Ovary (tissue), 3 donors: ENCODE data around the gene AP3M1.

ENCODE experiments used
- POLR2A ChIP-seq: fragments of 450-650 bp; IDR thresholded peaks from one replicate; pipeline ENCODE4 v1.6.1; 2017; ENCODE audit warnings: antibody characterized with exemption, mild to moderate bottlenecking, moderate library complexity
- TF ChIP-seq, protein P1 (sequence below), 3 donors: fragments of 450-650 bp in 2 of 3; fragments of 200-600 bp in 1 of 3; IDR thresholded peaks; one replicate each; pipeline versions ENCODE4 v1.5.1 to v1.8.0; 2016 to 2022; ENCODE audit warnings: antibody characterized with exemption in 3 of 3, mild to moderate bottlenecking in 1 of 3
- donor health status: DM: no; HTN: no; CAD: no.

DNA sequence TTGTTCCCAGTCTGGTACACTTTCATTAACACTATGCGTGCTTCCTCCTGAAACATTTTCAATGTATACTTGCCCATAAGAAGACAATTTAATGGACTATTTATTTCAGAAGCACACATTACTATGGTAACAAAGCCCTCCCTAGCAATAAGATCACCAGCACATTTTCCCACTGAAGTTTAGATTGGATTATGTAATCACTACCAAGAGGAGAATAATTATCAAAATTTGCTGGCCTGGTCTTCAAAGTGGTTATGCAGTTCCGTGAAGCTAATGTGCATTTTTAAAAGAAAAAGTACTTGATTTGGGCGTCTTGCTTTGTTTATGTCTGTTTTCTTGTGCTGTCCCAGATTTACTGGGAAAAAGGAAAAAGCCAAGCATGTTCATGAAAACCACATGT is 61.9 kb downstream of the AP3M1 start:
- no peak for TF ChIP-seq POLR2A
- TF ChIP-seq, protein P1, sequence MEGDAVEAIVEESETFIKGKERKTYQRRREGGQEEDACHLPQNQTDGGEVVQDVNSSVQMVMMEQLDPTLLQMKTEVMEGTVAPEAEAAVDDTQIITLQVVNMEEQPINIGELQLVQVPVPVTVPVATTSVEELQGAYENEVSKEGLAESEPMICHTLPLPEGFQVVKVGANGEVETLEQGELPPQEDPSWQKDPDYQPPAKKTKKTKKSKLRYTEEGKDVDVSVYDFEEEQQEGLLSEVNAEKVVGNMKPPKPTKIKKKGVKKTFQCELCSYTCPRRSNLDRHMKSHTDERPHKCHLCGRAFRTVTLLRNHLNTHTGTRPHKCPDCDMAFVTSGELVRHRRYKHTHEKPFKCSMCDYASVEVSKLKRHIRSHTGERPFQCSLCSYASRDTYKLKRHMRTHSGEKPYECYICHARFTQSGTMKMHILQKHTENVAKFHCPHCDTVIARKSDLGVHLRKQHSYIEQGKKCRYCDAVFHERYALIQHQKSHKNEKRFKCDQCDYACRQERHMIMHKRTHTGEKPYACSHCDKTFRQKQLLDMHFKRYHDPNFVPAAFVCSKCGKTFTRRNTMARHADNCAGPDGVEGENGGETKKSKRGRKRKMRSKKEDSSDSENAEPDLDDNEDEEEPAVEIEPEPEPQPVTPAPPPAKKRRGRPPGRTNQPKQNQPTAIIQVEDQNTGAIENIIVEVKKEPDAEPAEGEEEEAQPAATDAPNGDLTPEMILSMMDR (IDR thresholded peaks at IDR 0.05), result no peak
